ENCODE data around the gene NUDC.

GRCh38 chr1:26877326-26877725 is 44.2 kb upstream of the NUDC start:
- TF ChIP-seq ZNF384 (IDR thresholded peaks at IDR 0.05; ENCODE audit: borderline replicate concordance, low read depth, low read length) (no peak), SREBF2 (IDR thresholded peaks at IDR 0.05; ENCODE audit: low read length) (no peak), ZNF274 (IDR thresholded peaks at IDR 0.05; ENCODE audit: insufficient read depth, insufficient read length) (no peak), NFYB (IDR thresholded peaks at IDR 0.05; ENCODE audit: insufficient read depth, low read depth, low read length) (no peak), POLR2AphosphoS2 (IDR thresholded peaks at IDR 0.05; ENCODE audit: low read depth, low read length) (no peak), SPI1 (IDR thresholded peaks at IDR 0.05; ENCODE audit: borderline replicate concordance, insufficient read depth, low read depth, low read length) (no peak), NFIC (IDR thresholded peaks at IDR 0.05; ENCODE audit: low read depth, low read length) (no peak), JUND (IDR thresholded peaks at IDR 0.05; ENCODE audit: low read depth, low read length) (no peak), CREB1 (IDR thresholded peaks at IDR 0.05; ENCODE audit: low read depth) (no peak), GABPA (IDR thresholded peaks at IDR 0.05; ENCODE audit: low read depth) (no peak), POLR2A (IDR thresholded peaks at IDR 0.05; ENCODE audit: low read depth, low read length) (no peak), EZH2 (IDR thresholded peaks at IDR 0.05; ENCODE audit: borderline replicate concordance, control insufficient read depth, low read depth, low read length) (no peak), ESRRA (IDR thresholded peaks at IDR 0.05; ENCODE audit: low read length) (no peak)
- TF ChIP-seq, protein P1, sequence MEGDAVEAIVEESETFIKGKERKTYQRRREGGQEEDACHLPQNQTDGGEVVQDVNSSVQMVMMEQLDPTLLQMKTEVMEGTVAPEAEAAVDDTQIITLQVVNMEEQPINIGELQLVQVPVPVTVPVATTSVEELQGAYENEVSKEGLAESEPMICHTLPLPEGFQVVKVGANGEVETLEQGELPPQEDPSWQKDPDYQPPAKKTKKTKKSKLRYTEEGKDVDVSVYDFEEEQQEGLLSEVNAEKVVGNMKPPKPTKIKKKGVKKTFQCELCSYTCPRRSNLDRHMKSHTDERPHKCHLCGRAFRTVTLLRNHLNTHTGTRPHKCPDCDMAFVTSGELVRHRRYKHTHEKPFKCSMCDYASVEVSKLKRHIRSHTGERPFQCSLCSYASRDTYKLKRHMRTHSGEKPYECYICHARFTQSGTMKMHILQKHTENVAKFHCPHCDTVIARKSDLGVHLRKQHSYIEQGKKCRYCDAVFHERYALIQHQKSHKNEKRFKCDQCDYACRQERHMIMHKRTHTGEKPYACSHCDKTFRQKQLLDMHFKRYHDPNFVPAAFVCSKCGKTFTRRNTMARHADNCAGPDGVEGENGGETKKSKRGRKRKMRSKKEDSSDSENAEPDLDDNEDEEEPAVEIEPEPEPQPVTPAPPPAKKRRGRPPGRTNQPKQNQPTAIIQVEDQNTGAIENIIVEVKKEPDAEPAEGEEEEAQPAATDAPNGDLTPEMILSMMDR (IDR thresholded peaks at IDR 0.05 in 2 of 3, conservative IDR thresholded peaks at IDR 0.05 in 1 of 3; ENCODE audit: control insufficient read depth in 2 of 3, extremely low read depth in 1 of 3, insufficient read depth in 1 of 3, low read depth in 3 of 3, low read length in 3 of 3) = no peak

Measured in GM12878 (cell line).